BE2C (cell line): ENCODE measurements around the gene PPOX.

Source experiments
- DNase-seq: peaks from one replicate; pipeline ENCODE4 v3.0.0-alpha.2; 2020
- H3K27me3 ChIP-seq: fragments of 250-450 bp; sonication (Bioruptor Pico); 2 replicates; pipeline ENCODE4 v1.5.1; 2020; ENCODE audit warnings: mild to moderate bottlenecking
- H3K36me3 ChIP-seq: fragments of 250-450 bp; sonication (Bioruptor Pico); 2 replicates; pipeline ENCODE4 v1.5.1; 2020; ENCODE audit warnings: mild to moderate bottlenecking
- H3K4me1 ChIP-seq: fragments of 250-450 bp; sonication (Bioruptor Pico); 2 replicates; pipeline ENCODE4 v1.5.1; 2020
- H3K4me3 ChIP-seq: 2 replicates; pipeline ENCODE4 v1.5.1; 2011; ENCODE audit warnings: low read depth, low read length
- H3K9me3 ChIP-seq: fragments of 250-450 bp; sonication (Bioruptor Pico); 2 replicates; pipeline ENCODE4 v1.5.1; 2020
- TF ChIP-seq, protein P1 (sequence below): IDR thresholded peaks from 2 replicates; pipeline ENCODE4 v1.5.1; 2012; ENCODE audit warnings: mild to moderate bottlenecking, low read depth, low read length

Gene PPOX

DNA sequence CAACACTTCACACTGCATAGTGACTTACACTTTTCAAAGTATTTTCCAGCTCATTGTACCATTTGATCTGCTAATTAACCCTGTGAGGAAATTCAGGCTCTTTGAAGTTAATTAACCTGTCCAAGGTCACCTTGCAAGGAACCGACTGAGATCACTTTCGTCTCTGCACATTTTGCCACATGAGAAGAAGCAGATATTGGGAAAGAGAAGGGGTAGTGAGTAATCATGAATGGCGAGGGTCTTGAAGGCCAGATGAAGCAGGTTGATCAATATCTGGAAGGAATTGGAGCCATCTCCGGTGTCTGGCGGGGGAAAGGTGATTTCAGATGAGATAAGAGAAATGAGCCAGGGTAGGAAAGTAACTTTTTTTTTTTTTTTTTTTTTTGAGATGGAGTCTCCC lies 53.8 kb downstream of the PPOX start:
- no peaks in the 10 kb centered on the region for H3K9me3 ChIP-seq
- TF ChIP-seq, protein P1, sequence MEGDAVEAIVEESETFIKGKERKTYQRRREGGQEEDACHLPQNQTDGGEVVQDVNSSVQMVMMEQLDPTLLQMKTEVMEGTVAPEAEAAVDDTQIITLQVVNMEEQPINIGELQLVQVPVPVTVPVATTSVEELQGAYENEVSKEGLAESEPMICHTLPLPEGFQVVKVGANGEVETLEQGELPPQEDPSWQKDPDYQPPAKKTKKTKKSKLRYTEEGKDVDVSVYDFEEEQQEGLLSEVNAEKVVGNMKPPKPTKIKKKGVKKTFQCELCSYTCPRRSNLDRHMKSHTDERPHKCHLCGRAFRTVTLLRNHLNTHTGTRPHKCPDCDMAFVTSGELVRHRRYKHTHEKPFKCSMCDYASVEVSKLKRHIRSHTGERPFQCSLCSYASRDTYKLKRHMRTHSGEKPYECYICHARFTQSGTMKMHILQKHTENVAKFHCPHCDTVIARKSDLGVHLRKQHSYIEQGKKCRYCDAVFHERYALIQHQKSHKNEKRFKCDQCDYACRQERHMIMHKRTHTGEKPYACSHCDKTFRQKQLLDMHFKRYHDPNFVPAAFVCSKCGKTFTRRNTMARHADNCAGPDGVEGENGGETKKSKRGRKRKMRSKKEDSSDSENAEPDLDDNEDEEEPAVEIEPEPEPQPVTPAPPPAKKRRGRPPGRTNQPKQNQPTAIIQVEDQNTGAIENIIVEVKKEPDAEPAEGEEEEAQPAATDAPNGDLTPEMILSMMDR: no peak
- peaks cover under 1% of the 10 kb centered on the region; the same call in 1 of the 2 replicates for H3K4me1 ChIP-seq
- no peaks in the 10 kb centered on the region for H3K27me3 ChIP-seq
- no peaks in the 10 kb centered on the region; the same call in 1 of the 2 replicates for H3K36me3 ChIP-seq
- DNase-seq: no peak
- no peak overlapping the region for H3K4me3 ChIP-seq
